Bronchus fibroblast of lung (primary cell): Measurements from ENCODE around the gene VRK3. TPM values are rescaled to one million over a fixed set of nuclear protein-coding genes. Genes with fewer than 3 reads are reported as not detected.

Experiments used
- total RNA-seq: library from RNA; depleted of rRNA; stranded (reverse); fragments of >200 nt; gene quantifications from 2 replicates; pipeline ENCODE4 v1.2.3, GENCODE V29; 2015

Gene VRK3
- total RNA-seq = 25.9 and 28.2 TPM in 2 replicates

GRCh38 chr19:50025022-50025793 lies at the start of gene VRK3:
TSS of gene VRK3 (minus strand) at chr19:50025372. CDS start at chr19:50016162, 9,210 bp downstream.

GRCh38 chr19:50025794-50026549 lies 800 bp upstream of the VRK3 start, which contains the start of gene ZNF473:
TSS of gene ZNF473 (plus strand) at chr19:50026005. CDS start at chr19:50031083, 5,078 bp downstream.

DNA sequence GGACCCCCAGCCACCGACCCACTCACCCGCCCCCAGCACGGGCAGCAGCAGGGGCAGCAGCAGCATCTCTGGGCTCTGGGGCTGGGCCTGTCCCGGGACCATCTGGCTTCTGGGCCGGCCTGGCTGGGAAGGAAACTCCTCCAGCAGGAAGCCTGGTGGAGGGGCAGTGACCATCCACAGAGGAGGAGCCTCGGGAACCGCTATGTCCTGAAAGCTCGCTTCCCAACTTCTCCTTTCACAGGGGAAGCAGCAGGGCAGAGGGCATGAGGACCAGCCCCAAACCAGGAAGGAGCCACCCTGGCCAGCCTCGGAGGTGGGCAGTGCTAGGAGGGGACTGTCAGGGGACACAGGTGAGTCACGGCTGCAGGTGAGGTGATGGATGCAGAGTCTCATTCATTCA lies 64.2 kb downstream of the VRK3 start, which contains the start of gene SIGLEC11:
SIGLEC11 (minus strand) TSS at position 193 of the 400 bp plus-strand sequence; CDS start at position 102, 91 bp downstream.

DNA sequence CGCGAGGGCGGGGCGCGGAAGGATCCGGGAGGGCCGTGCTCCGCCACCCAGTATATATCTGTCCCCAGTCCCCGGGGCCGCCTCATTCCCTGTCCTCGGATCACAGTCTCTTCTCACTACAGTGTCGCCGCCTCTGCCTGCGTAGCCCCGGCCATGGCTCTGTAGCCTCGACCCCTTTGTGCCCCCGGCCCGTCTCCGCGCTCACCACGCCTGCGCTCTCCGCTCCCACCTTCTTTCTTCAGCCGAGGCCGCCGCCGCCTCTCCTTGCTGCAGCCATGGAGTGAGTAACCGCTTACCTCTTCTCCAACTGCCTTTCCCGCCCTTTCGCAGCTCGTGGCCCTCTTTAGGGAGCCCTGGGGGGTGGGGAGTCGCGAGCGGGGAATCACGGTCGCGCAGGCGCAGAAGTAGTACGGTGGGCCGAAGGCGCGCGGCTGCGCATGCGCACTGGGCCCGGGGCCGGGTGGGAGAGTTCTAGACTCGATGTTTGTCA lies 96.0 kb downstream of the VRK3 start, which contains the start of the genes ATF5 and NUP62:
ATF5 (plus strand) TSS at position 85 of the 490 bp plus-strand sequence. CDS start 1,646 bp downstream, outside the sequence.
NUP62 (minus strand) TSS at position 384 of the 490 bp plus-strand sequence. CDS start 19,697 bp downstream, outside the sequence.

Other genes starting within 250 kb of the VRK3 start
- 30.1 and 31.8 TPM in 2 replicates for gene FUZ, start 212.1 kb downstream of the VRK3 start, total RNA-seq
- gene MED25, start 207.1 kb downstream of the VRK3 start, total RNA-seq = 28.4 and 28.7 TPM in 2 replicates
- gene PTOV1, start 174.2 kb downstream of the VRK3 start, total RNA-seq = 96.3 and 103 TPM in 2 replicates
- 45.2 and 49.8 TPM in 2 replicates for gene PNKP, start 157.8 kb downstream of the VRK3 start, total RNA-seq
- gene AKT1S1, start 148.0 kb downstream of the VRK3 start, total RNA-seq = 32.9 and 33.5 TPM in 2 replicates
- gene TBC1D17, start 147.7 kb downstream of the VRK3 start, total RNA-seq = 26.3 and 26.6 TPM in 2 replicates
- 0.17 and 0.30 TPM in 2 replicates for gene IL4I1, start 128.5 kb downstream of the VRK3 start, total RNA-seq
- 17.0 and 18.6 TPM in 2 replicates for gene ATF5, start 96.2 kb downstream of the VRK3 start, total RNA-seq
- gene NUP62, start 95.9 kb downstream of the VRK3 start, total RNA-seq = 57.1 and 57.3 TPM in 2 replicates
- gene SIGLEC11, start 64.2 kb downstream of the VRK3 start, total RNA-seq = not detected in 2 replicates
- 5.4 TPM in 2 replicates for gene ZNF473, start 633 bp upstream of the VRK3 start, total RNA-seq
- not detected in 2 replicates for gene IZUMO2, start 137.9 kb upstream of the VRK3 start, total RNA-seq
- not detected in 2 replicates for gene MYH14, start 178.2 kb upstream of the VRK3 start, total RNA-seq